GM19452 (cell line): ENCODE measurements around the gene GRIP2.

Experiments
- ATAC-seq: cut with Tn5 transposase; IDR thresholded peaks from one replicate; pipeline ENCODE4 v1.9.1; 2021; ENCODE audit not compliant: unreplicated experiment

Gene GRIP2

GRCh38 chr3:14508505-14508819 is 31.7 kb downstream of the GRIP2 start:
- ATAC-seq = no peak

GRCh38 chr3:14507757-14508504 is 32.2 kb downstream of the GRIP2 start:
- ATAC-seq = no peak

GRCh38 chr3:14507305-14507741 is 32.8 kb downstream of the GRIP2 start:
- no peak for ATAC-seq

GRCh38 chr3:14506626-14507304 is 33.4 kb downstream of the GRIP2 start:
- no peak for ATAC-seq

- no peak for ATAC-seq
Observed at GRCh38 chr3:14505803-14506500, 34.2 kb downstream of the GRIP2 start.

- no peak for ATAC-seq
Observed at GRCh38 chr3:14505001-14505802, 34.9 kb downstream of the GRIP2 start.

GRCh38 chr3:14503706-14504065 is 36.5 kb downstream of the GRIP2 start:
- no peak for ATAC-seq

GRCh38 chr3:14503033-14503705 is 37.0 kb downstream of the GRIP2 start:
- ATAC-seq = no peak

GRCh38 chr3:14502472-14502871 is 37.7 kb downstream of the GRIP2 start:
- ATAC-seq = no peak

- no peak for ATAC-seq
Observed at GRCh38 chr3:14497321-14497720, 42.8 kb downstream of the GRIP2 start.

- no peak for ATAC-seq
Observed at GRCh38 chr3:14496351-14496750, 43.8 kb downstream of the GRIP2 start.

GRCh38 chr3:14494973-14495300 is 45.2 kb downstream of the GRIP2 start:
- no peak for ATAC-seq

- ATAC-seq = no peak
Observed at GRCh38 chr3:14494279-14494972, 45.7 kb downstream of the GRIP2 start.

GRCh38 chr3:14492948-14493881 is 46.9 kb downstream of the GRIP2 start:
- ATAC-seq = no peak

GRCh38 chr3:14491396-14492190 is 48.5 kb downstream of the GRIP2 start:
- ATAC-seq = no peak

- ATAC-seq = no peak
Observed at GRCh38 chr3:14490831-14491230, 49.3 kb downstream of the GRIP2 start.

GRCh38 chr3:14490255-14490654 is 49.9 kb downstream of the GRIP2 start:
- no peak for ATAC-seq

GRCh38 chr3:14489641-14490040 is 50.5 kb downstream of the GRIP2 start:
- no peak for ATAC-seq
